Osteoblast (primary cell): ENCODE results near the gene MMRN2. TPM values are rescaled to one million over a fixed set of nuclear protein-coding genes. Genes with fewer than 3 reads are reported as not detected.

Experiments
- DNase-seq: peaks from one replicate; pipeline ENCODE4 v3.0.0; 2011; ENCODE audit warnings: low spot score, mixed read lengths; ENCODE audit not compliant: insufficient read length; ENCODE audit errors: missing footprints
- H2AFZ ChIP-seq: 2 replicates; pipeline ENCODE4 v1.6.0; 2011; ENCODE audit warnings: mild to moderate bottlenecking, low read length
- H3K27ac ChIP-seq: 2 replicates; pipeline ENCODE4 v1.5.1; 2011; ENCODE audit warnings: mild to moderate bottlenecking, low read depth, low read length, moderate library complexity
- H3K27me3 ChIP-seq: 2 replicates; pipeline ENCODE4 v1.6.0; 2012; ENCODE audit warnings: mild to moderate bottlenecking, control low read depth, inconsistent platforms, low read length, moderate library complexity; ENCODE audit not compliant: insufficient read depth
- H3K36me3 ChIP-seq: 2 replicates; pipeline ENCODE4 v1.5.1; 2011; ENCODE audit warnings: mild to moderate bottlenecking, low read length, control low read depth, moderate library complexity; ENCODE audit not compliant: insufficient read depth
- H3K4me1 ChIP-seq: 2 replicates; pipeline ENCODE4 v1.5.1; 2011; ENCODE audit warnings: mild to moderate bottlenecking, low read length, control low read depth, moderate library complexity; ENCODE audit not compliant: insufficient read depth
- H3K4me2 ChIP-seq: 2 replicates; pipeline ENCODE4 v1.6.0; 2011; ENCODE audit warnings: mild to moderate bottlenecking, low read length; ENCODE audit not compliant: insufficient read depth
- H3K4me3 ChIP-seq: fragments of 200-600 bp; sonication (generic); 3 replicates; pipeline ENCODE4 v1.5.1; 2012; ENCODE audit warnings: mild to moderate bottlenecking, low read length, inconsistent platforms; ENCODE audit not compliant: insufficient read depth
- H3K79me2 ChIP-seq: 2 replicates; pipeline ENCODE4 v1.6.0; 2012; ENCODE audit warnings: mild to moderate bottlenecking, low read length, control low read depth, inconsistent platforms; ENCODE audit not compliant: insufficient read depth
- H3K9me3 ChIP-seq: 2 replicates; pipeline ENCODE4 v1.5.1; 2011; ENCODE audit warnings: low read depth, low read length, control low read depth
- H4K20me1 ChIP-seq: 2 replicates; pipeline ENCODE4 v1.6.0; 2012; ENCODE audit warnings: mild to moderate bottlenecking, low read length, control low read depth; ENCODE audit not compliant: insufficient read depth
- CTCF ChIP-seq: IDR thresholded peaks from 2 replicates; pipeline ENCODE4 v1.5.1; 2011; ENCODE audit warnings: mild to moderate bottlenecking, low read depth, low read length, moderate library complexity; ENCODE audit errors: extremely low read depth
- total RNA-seq: library from RNA; depleted of rRNA; stranded (reverse); fragments of >200 nt; gene quantifications from 2 replicates; pipeline ENCODE4 v1.2.3, GENCODE V29; 2012

The MMRN2 gene
- total RNA-seq, 1 donor = 1.1 TPM

GRCh38 chr10:86976362-86977056 is 19.1 kb upstream of the MMRN2 start:
- no peak for TF ChIP-seq CTCF
- no peaks in the 10 kb centered on the region for H3K36me3 ChIP-seq
- no peaks in the 10 kb centered on the region for H4K20me1 ChIP-seq
- H3K27ac ChIP-seq = no peak overlapping the region
- peaks cover 29% of the 10 kb centered on the region for H3K4me1 ChIP-seq
- no peak overlapping the region for H3K4me3 ChIP-seq
- no peak for DNase-seq
- H3K9me3 ChIP-seq = no peaks in the 10 kb centered on the region
- H3K4me2 ChIP-seq = no peak overlapping the region
- no peaks in the 10 kb centered on the region for H3K27me3 ChIP-seq
- H3K79me2 ChIP-seq = no peaks in the 10 kb centered on the region
- H2AFZ ChIP-seq = no peak overlapping the region

GRCh38 chr10:86974484-86974883 is 17.1 kb upstream of the MMRN2 start:
- H3K27me3 ChIP-seq = no peaks in the 10 kb centered on the region
- peaks cover 32% of the 10 kb centered on the region for H3K4me1 ChIP-seq
- no peak for DNase-seq
- no peak overlapping the region for H3K4me3 ChIP-seq
- H3K79me2 ChIP-seq = no peaks in the 10 kb centered on the region
- no peak for TF ChIP-seq CTCF
- H3K4me2 ChIP-seq = no peak overlapping the region
- H3K27ac ChIP-seq = no peak overlapping the region
- no peaks in the 10 kb centered on the region for H3K9me3 ChIP-seq
- peaks cover 4% of the 10 kb centered on the region for H4K20me1 ChIP-seq
- H3K36me3 ChIP-seq = no peaks in the 10 kb centered on the region
- H2AFZ ChIP-seq = no peak overlapping the region

GRCh38 chr10:86972613-86973380 is 15.4 kb upstream of the MMRN2 start:
- Histone ChIP-seq H3K4me1 (peaks cover 36% of the 10 kb centered on the region), H3K27me3 (no peaks in the 10 kb centered on the region), H3K27ac (no peak overlapping the region), H3K9me3 (no peaks in the 10 kb centered on the region), H3K36me3 (no peaks in the 10 kb centered on the region), H4K20me1 (peaks cover 5% of the 10 kb centered on the region), H3K4me3 (no peak overlapping the region), H2AFZ (no peak overlapping the region), H3K4me2 (no peak overlapping the region), H3K79me2 (no peaks in the 10 kb centered on the region)
- no peak for DNase-seq
- TF ChIP-seq CTCF = no peak
